Activated naive CD8-positive, alpha-beta T cell treated with anti-CD3 and anti-CD28 coated beads for 36 hours (primary cell): ENCODE results near the gene TRAK1. TPM values are rescaled to one million over a fixed set of nuclear protein-coding genes. Genes with fewer than 3 reads are reported as not detected.

Source experiments
- DNase-seq: peaks from one replicate; pipeline ENCODE4 v3.0.0; 2021
- H3K27ac Mint-ChIP-seq: one replicate; pipeline ENCODE4 v1.8.0; 2022; ENCODE audit warnings: mild to moderate bottlenecking, moderate library complexity, mixed read lengths
- H3K27me3 Mint-ChIP-seq: one replicate; pipeline ENCODE4 v1.8.0; 2022; ENCODE audit warnings: mild to moderate bottlenecking, mixed read lengths
- H3K36me3 Mint-ChIP-seq: one replicate; pipeline ENCODE4 v1.8.0; 2021; ENCODE audit warnings: mild to moderate bottlenecking, mixed read lengths
- H3K4me1 Mint-ChIP-seq: one replicate; pipeline ENCODE4 v1.8.0; 2021; ENCODE audit warnings: mixed read lengths
- H3K4me3 Mint-ChIP-seq: one replicate; pipeline ENCODE4 v1.8.0; 2022; ENCODE audit warnings: mild to moderate bottlenecking, moderate library complexity, mixed read lengths
- H3K9me3 Mint-ChIP-seq: one replicate; pipeline ENCODE4 v1.8.0; 2022; ENCODE audit warnings: mixed read lengths
- total RNA-seq, 2 experiments: library from RNA; stranded (reverse); gene quantifications; one replicate each; pipeline ENCODE4 v1.2.3, GENCODE V29; 2021

Gene TRAK1
- total RNA-seq, 2 experiments from 2014 or later = 22.3 to 22.8 TPM

DNA sequence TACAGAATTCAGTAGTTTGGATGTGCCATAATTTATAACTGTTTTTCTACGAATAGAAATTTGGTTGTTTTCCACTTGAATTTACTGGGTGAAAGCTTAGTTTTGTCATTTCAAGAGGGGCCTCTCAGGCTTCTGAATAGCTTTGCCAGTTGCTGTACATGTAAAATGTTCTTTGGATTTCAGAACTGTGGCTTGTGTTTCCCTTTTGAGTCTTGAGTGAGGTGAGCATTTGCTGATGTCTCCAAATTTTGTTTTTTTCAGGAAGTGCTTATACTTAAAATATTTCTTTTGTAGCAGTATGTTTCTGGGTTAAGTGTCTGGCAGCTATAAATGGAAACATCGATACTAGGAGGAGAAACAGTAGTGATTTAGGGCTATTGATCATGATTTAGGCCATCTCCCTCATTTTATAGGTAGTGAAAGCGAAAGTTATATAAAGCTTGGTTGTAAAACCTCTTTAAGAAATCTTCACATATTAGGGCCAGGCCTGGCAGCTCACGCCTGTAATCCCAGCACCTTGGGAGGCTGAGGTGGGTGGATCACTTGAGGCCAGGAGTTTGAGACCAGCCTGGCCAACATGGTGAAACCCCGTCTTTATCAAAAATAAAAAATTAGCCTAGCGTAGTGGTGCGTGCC lies 9.2 kb upstream of the TRAK1 start:
- Mint-ChIP-seq H3K27me3 (no peaks in the 10 kb centered on the region), H3K4me3 (no peak overlapping the region), H3K9me3 (peaks cover 4% of the 10 kb centered on the region), H3K4me1 (peaks cover 62% of the 10 kb centered on the region), H3K36me3 (peaks cover 14% of the 10 kb centered on the region), H3K27ac (peak overlapping the region; percentile 86)
- DNase-seq = no peak

DNA sequence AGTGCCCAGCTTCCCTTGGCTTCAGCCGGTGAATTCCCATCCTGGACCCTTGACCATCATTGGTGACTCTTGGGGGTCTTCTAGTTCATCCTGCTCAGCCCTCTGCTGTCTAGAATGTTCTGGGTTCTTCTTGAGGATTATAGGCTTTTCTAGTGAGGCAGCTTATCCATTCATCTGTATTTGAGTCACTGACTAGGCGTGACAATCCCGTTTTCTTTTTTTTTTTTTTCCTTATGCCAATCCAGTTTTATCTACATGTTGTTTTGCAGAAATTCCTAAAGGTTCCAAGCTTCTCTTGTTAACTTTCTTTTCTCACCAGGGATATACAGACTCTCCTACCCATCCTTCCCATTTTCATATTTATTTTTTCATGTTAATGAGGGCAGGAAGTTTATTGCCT lies 6.6 kb upstream of the TRAK1 start:
- Mint-ChIP-seq H3K4me3 (no peak overlapping the region), H3K36me3 (peaks cover 15% of the 10 kb centered on the region), H3K27ac (no peak overlapping the region), H3K4me1 (peaks cover 63% of the 10 kb centered on the region), H3K27me3 (no peaks in the 10 kb centered on the region), H3K9me3 (peaks cover 2% of the 10 kb centered on the region)
- no peak for DNase-seq

GRCh38 chr3:42085641-42086376 lies 5.3 kb upstream of the TRAK1 start:
- Mint-ChIP-seq H3K27ac (peak overlapping the region; percentile 78), H3K27me3 (no peaks in the 10 kb centered on the region), H3K36me3 (peaks cover 24% of the 10 kb centered on the region), H3K4me1 (peaks cover 61% of the 10 kb centered on the region), H3K4me3 (peak overlapping the region; percentile 40), H3K9me3 (no peaks in the 10 kb centered on the region)
- no peak for DNase-seq

GRCh38 chr3:42088803-42089530 lies 2.2 kb upstream of the TRAK1 start:
- Mint-ChIP-seq H3K36me3 (peaks cover 42% of the 10 kb centered on the region), H3K9me3 (peaks cover 8% of the 10 kb centered on the region), H3K27me3 (no peaks in the 10 kb centered on the region), H3K4me1 (peaks cover 62% of the 10 kb centered on the region), H3K27ac (peak overlapping the region; percentile 7), H3K4me3 (no peak overlapping the region)
- DNase-seq = no peak

GRCh38 chr3:42092006-42092405 lies 849 bp downstream of the TRAK1 start:
- no peaks in the 10 kb centered on the region for H3K27me3 Mint-ChIP-seq
- H3K4me3 Mint-ChIP-seq = no peak overlapping the region
- DNase-seq = no peak
- H3K27ac Mint-ChIP-seq = peak overlapping the region; percentile 64
- peaks cover 43% of the 10 kb centered on the region for H3K36me3 Mint-ChIP-seq
- H3K9me3 Mint-ChIP-seq = peaks cover 8% of the 10 kb centered on the region
- peaks cover 57% of the 10 kb centered on the region for H3K4me1 Mint-ChIP-seq

DNA sequence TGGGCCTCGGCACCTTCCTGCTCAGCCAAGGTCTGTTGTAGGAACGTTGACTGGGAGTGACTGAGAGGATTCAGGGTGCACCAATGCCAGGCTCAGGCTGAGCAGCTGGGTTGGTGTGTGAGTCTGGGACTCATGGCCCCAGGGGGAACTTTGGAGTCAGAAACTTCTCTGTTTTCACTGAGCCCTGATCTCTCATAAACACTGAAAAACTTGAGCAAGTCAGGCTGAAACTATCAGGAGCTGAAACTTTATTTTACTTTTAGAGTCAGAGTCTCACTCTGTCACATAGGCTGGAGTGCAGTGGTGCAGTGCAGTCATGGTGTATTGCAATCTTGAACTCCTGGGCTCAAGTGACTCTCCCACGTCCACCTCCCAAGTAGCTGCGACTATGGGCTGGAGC lies 3.0 kb downstream of the TRAK1 start:
- H3K9me3 Mint-ChIP-seq = peaks cover 8% of the 10 kb centered on the region
- DNase-seq = no peak
- H3K27me3 Mint-ChIP-seq = no peaks in the 10 kb centered on the region
- H3K4me3 Mint-ChIP-seq = no peak overlapping the region
- peaks cover 41% of the 10 kb centered on the region for H3K36me3 Mint-ChIP-seq
- peaks cover 67% of the 10 kb centered on the region for H3K4me1 Mint-ChIP-seq
- peak overlapping the region; percentile 82 for H3K27ac Mint-ChIP-seq

DNA sequence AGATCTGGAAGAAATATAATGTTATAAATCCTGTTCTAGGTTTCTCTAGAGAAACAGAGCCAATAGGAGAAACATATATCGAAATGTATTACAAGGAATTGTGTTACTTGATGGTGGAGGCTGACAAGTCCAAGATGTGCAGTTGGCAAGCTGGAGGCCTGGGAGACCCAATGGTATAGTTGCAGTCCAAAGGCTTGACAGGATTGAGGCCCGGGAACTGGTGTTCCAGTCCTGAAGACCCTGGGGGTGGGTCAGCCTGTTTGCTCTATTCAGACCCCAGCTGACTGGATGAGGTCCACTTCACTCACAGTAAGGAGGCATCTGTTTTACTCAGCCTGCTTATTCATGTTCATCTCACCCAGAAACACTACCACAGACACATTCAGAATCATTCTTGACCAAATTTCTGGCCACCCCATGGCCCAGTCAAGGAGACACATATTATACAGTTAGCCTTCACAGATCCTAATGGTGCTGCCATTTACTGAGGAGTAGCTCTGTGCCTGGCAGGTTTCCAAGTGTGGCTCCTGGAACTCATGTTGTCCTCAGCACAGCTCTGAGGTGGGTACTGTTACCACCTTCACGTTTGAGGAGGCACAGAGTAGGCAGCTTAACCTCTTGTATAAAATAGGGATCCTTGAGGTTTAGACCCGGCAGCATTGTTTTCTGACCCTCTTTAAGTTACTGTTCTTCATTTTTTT lies 3.7 kb downstream of the TRAK1 start:
- Mint-ChIP-seq H3K4me1 (peaks cover 64% of the 10 kb centered on the region), H3K4me3 (no peak overlapping the region), H3K36me3 (peaks cover 37% of the 10 kb centered on the region), H3K27ac (no peak overlapping the region), H3K27me3 (no peaks in the 10 kb centered on the region), H3K9me3 (peaks cover 8% of the 10 kb centered on the region)
- DNase-seq = no peak

- Mint-ChIP-seq H3K4me3 (no peak overlapping the region), H3K27me3 (no peaks in the 10 kb centered on the region), H3K4me1 (peaks cover 59% of the 10 kb centered on the region), H3K27ac (peak overlapping the region; percentile 17), H3K36me3 (peaks cover 30% of the 10 kb centered on the region), H3K9me3 (peaks cover 8% of the 10 kb centered on the region)
- no peak for DNase-seq
Measured at GRCh38 chr3:42095540-42095939, 4.4 kb downstream of the TRAK1 start.

DNA sequence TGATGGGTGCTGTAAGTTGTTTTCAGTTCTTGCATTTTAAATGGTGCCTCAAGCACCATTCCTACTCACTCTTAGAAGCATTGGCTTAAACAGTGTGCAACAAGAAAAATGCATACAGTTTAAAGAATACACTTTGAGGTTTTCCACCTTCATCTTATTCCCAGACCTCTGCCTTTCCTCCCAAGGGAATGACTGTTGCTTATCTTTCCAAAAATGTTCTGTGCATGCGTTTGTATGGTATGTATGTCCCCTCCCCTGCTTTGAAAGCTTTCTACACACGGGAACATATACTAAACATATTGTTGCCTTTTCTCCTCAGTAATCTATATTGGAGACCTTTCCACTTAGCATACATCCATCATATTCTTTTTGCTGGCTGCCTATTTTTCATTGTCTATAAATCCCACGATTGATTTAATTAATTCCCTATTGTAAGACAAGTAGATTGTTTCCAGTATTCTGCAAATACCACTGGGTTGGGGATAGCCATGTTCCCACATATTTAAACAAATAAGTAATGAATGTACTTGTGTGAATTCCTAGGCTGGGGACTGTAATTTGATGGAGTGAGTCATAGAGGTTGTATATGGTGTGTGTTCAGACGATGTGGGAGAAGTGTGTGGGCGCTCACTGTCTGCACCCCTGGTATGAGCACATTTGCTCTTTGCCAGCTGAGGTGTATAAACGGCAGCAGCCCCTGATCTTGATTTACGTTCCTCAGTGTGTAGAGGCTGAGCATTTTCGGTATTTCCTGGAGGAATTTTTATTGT lies 5.8 kb downstream of the TRAK1 start:
- peaks cover 5% of the 10 kb centered on the region for H3K9me3 Mint-ChIP-seq
- H3K36me3 Mint-ChIP-seq = peaks cover 16% of the 10 kb centered on the region
- H3K4me3 Mint-ChIP-seq = no peak overlapping the region
- H3K27me3 Mint-ChIP-seq = no peaks in the 10 kb centered on the region
- peaks cover 50% of the 10 kb centered on the region for H3K4me1 Mint-ChIP-seq
- H3K27ac Mint-ChIP-seq = no peak overlapping the region
- DNase-seq = peak; percentile 30

DNA sequence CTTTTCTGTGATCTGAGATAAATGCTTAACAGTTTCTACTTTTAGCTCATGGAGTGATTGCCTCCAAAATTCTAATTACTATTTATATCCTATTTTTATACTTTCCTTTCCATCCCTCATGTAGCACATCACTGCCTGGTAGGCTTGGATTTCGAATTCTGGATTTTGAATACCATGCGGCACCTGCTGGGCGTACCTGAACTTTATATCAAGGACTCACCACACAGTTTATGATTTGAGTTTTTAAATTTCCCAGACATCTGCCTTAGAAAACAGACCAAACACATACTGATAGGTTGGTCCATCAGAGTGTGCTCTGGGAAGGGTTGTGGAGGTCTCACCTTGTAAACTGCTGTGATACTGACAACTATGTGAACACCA lies 6.4 kb downstream of the TRAK1 start:
- Mint-ChIP-seq H3K36me3 (peaks cover 10% of the 10 kb centered on the region), H3K9me3 (no peaks in the 10 kb centered on the region), H3K27me3 (no peaks in the 10 kb centered on the region), H3K27ac (no peak overlapping the region), H3K4me1 (peaks cover 48% of the 10 kb centered on the region), H3K4me3 (no peak overlapping the region)
- DNase-seq = no peak

- H3K4me1 Mint-ChIP-seq = peaks cover 43% of the 10 kb centered on the region
- no peak overlapping the region for H3K27ac Mint-ChIP-seq
- DNase-seq = no peak
- H3K4me3 Mint-ChIP-seq = no peak overlapping the region
- peaks cover 7% of the 10 kb centered on the region for H3K36me3 Mint-ChIP-seq
- H3K27me3 Mint-ChIP-seq = no peaks in the 10 kb centered on the region
- H3K9me3 Mint-ChIP-seq = no peaks in the 10 kb centered on the region
Measured at GRCh38 chr3:42098171-42098570, 7.0 kb downstream of the TRAK1 start.

GRCh38 chr3:42099020-42099765 lies 8.0 kb downstream of the TRAK1 start:
- no peak for DNase-seq
- Mint-ChIP-seq H3K4me3 (no peak overlapping the region), H3K9me3 (no peaks in the 10 kb centered on the region), H3K27me3 (no peaks in the 10 kb centered on the region), H3K4me1 (peaks cover 34% of the 10 kb centered on the region), H3K36me3 (peaks cover 11% of the 10 kb centered on the region), H3K27ac (no peak overlapping the region)

DNA sequence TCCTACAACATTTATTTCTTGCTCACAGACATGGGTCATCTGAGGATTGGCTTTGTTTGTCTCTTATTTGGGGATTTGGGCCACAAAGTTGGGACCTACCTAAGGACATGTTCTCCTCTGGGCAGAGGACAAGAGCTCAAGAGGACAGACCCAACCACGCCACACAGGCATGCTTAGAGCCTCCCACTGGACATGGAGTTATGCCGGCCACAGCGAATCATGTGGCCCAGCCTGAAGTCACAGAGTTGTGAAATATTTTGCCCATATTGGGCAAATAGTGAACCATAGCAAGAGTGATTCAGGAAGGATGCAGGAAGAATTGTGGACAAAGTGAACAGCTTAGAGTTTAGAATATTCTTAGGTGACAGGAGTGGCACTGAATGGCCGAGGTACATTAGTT lies 9.9 kb downstream of the TRAK1 start:
- peaks cover 25% of the 10 kb centered on the region for H3K4me1 Mint-ChIP-seq
- H3K36me3 Mint-ChIP-seq = peaks cover 14% of the 10 kb centered on the region
- H3K27me3 Mint-ChIP-seq = no peaks in the 10 kb centered on the region
- H3K4me3 Mint-ChIP-seq = no peak overlapping the region
- no peak overlapping the region for H3K27ac Mint-ChIP-seq
- H3K9me3 Mint-ChIP-seq = peaks cover 5% of the 10 kb centered on the region
- DNase-seq = no peak

DNA sequence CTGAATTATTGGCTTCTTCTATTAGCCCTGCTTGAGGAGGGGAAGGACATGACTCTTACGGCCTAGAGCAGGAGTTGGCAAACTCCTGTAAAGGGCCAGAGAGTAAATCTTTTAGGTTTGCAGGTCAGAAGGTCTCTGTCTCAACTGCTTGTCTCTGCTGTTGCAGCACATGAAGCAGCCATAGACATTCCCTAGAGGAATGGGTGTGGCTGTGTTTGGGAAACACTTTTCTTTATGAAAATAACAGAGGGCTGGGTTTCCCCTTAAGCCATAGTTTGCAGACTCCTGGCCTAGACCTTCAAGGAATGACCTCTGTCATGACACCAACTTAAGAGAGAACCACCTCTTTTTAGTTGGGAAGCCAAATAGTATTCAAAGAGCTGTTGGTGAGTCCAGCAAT lies 10.3 kb downstream of the TRAK1 start:
- Mint-ChIP-seq H3K4me1 (peaks cover 25% of the 10 kb centered on the region), H3K36me3 (peaks cover 13% of the 10 kb centered on the region), H3K27me3 (no peaks in the 10 kb centered on the region), H3K4me3 (no peak overlapping the region), H3K27ac (no peak overlapping the region), H3K9me3 (peaks cover 5% of the 10 kb centered on the region)
- no peak for DNase-seq
